ENCODE measurements around the gene MYDGF.

MYDGF gene

GRCh38 chr19:4701557-4701956, 31.4 kb upstream of the MYDGF start:
- in situ Hi-C loops (cut with MboI; ENCODE audit: low pct_unique_long_range_greater_than_20kb, low sequenced_read_pairs, unreplicated experiment) = no loop called here
- TF ChIP-seq CTCF (IDR thresholded peaks at IDR 0.05; ENCODE audit: extremely low read depth, insufficient read depth, missing control alignments) = no peak
- no peak for DNase-seq (ENCODE audit: low spot score)

GRCh38 chr19:4700693-4700970, 30.5 kb upstream of the MYDGF start:
- no peak for TF ChIP-seq CTCF (IDR thresholded peaks at IDR 0.05; ENCODE audit: extremely low read depth, insufficient read depth, missing control alignments)
- in situ Hi-C loops (cut with MboI; ENCODE audit: low pct_unique_long_range_greater_than_20kb, low sequenced_read_pairs, unreplicated experiment) = no loop called here
- DNase-seq (ENCODE audit: low spot score) = no peak

GRCh38 chr19:4699826-4700692, 29.9 kb upstream of the MYDGF start:
- no peak for DNase-seq (ENCODE audit: low spot score)
- in situ Hi-C loops (cut with MboI; ENCODE audit: low pct_unique_long_range_greater_than_20kb, low sequenced_read_pairs, unreplicated experiment) = no loop called here
- TF ChIP-seq CTCF (IDR thresholded peaks at IDR 0.05; ENCODE audit: extremely low read depth, insufficient read depth, missing control alignments) = no peak

- in situ Hi-C loops (cut with MboI; ENCODE audit: low pct_unique_long_range_greater_than_20kb, low sequenced_read_pairs, unreplicated experiment) = no loop called here
- no peak for TF ChIP-seq CTCF (IDR thresholded peaks at IDR 0.05; ENCODE audit: extremely low read depth, insufficient read depth, missing control alignments)
- no peak for DNase-seq (ENCODE audit: low spot score)
These were observed 27.2 kb upstream of the MYDGF start for GRCh38 chr19:4697304-4697703.

GRCh38 chr19:4695224-4695731, 25.1 kb upstream of the MYDGF start:
- no peak for DNase-seq (ENCODE audit: low spot score)
- TF ChIP-seq CTCF (IDR thresholded peaks at IDR 0.05; ENCODE audit: extremely low read depth, insufficient read depth, missing control alignments) = no peak
- in situ Hi-C loops (cut with MboI; ENCODE audit: low pct_unique_long_range_greater_than_20kb, low sequenced_read_pairs, unreplicated experiment) = no loop called here

GRCh38 chr19:4694211-4694987, 24.3 kb upstream of the MYDGF start:
- TF ChIP-seq CTCF (IDR thresholded peaks at IDR 0.05; ENCODE audit: extremely low read depth, insufficient read depth, missing control alignments) = no peak
- no peak for DNase-seq (ENCODE audit: low spot score)
- in situ Hi-C loops (cut with MboI; ENCODE audit: low pct_unique_long_range_greater_than_20kb, low sequenced_read_pairs, unreplicated experiment) = no loop called here
